Measurements from ENCODE around the gene METTL15. TPM values are rescaled to one million over a fixed set of nuclear protein-coding genes. Genes with fewer than 3 reads are reported as not detected.

The METTL15 gene
- total RNA-seq, 2 donors from 2014 or later: 17.1 to 20.4 TPM

DNA sequence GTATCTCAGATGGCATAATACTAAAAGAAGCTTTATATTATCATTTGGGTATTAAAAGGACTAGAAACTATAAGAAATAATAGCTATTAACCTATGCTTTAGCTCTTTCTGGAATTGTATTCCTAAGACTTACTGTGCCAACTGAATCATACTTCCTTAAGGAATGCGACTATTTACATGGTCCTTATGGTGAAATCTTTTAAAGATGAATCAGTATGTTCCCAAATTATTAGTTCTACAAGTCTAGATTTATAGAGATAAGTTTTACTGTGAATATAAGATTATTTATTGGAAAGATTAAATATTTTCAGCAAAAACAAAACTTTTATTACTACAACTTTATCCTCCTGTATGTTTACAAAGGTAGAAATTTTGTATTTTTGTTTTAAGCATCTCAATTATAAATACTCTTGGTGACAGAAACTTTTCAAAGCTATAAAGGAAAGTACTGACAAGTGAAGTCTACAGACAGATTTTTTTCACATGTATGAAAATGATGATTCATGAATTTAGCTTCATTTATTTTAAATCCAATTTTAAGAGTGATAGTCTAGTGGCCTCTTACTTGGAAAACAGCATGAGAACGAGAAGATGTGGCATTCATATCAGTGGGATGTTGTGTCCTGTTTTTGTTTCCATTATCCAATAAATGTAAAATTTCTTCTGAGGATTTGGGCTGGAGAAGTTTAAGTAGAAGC, 18.0 kb upstream of the METTL15 start:
- 100% methylated on average over 2 of the region's 2 CpGs; no CpG with 5 or more reads in 1 of the 2 experiments for WGBS, 2 experiments (ENCODE audit: insufficient coverage in 1 of 2, insufficient read length in 1 of 2)
- Mint-ChIP-seq H3K27me3 (ENCODE audit: insufficient read depth) (no peaks in the 10 kb centered on the region), H3K9me3 (no peaks in the 10 kb centered on the region), H3K4me3 (no peak overlapping the region), H3K36me3 (ENCODE audit: low read depth) (peaks cover 9% of the 10 kb centered on the region), H3K27ac (no peak overlapping the region), H3K4me1 (no peaks in the 10 kb centered on the region)
- Histone ChIP-seq H3K36me3 (ENCODE audit: control insufficient read depth, insufficient read depth, low read length) (peaks cover 39% of the 10 kb centered on the region), H3K9ac (ENCODE audit: extremely low read depth, low read length, poor library complexity, severe bottlenecking) (no peak overlapping the region), H3K4me3 (ENCODE audit: low read length) (no peak overlapping the region), H3K9me3 (ENCODE audit: control insufficient read depth, low read length) (no peaks in the 10 kb centered on the region), H3K4me1 (ENCODE audit: control insufficient read depth, insufficient read depth, low read length) (no peaks in the 10 kb centered on the region), H3K27ac (ENCODE audit: low read depth, low read length) (no peak overlapping the region), H3K27me3 (ENCODE audit: control insufficient read depth, insufficient read depth, low read length, poor library complexity, severe bottlenecking) (no peaks in the 10 kb centered on the region)
- no peak for TF ChIP-seq CTCF (conservative IDR thresholded peaks at IDR 0.05)
- DNase-seq: no peak

DNA sequence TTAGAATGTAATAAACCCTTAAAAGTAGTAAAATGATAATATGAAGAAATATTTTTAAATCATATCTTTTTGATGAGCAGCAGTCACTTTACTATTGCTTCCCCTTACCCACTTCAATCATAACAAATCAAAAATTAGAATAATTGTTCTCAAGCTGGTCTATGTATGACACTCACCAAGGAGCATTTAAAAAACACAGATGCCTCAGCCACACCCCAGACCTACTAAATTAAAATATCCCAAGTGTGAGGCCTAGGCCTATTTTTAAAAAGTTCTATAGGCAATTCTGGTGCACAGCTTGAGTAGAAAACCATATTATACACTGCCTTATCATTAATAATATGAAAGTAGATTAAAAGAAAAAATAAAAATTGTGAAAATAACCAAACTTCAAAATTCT, 15.4 kb upstream of the METTL15 start:
- no peaks in the 10 kb centered on the region for H3K4me1 Mint-ChIP-seq
- H3K9me3 Mint-ChIP-seq: no peaks in the 10 kb centered on the region
- no peak overlapping the region for H3K27ac ChIP-seq (ENCODE audit: low read depth, low read length)
- H3K9ac ChIP-seq (ENCODE audit: extremely low read depth, low read length, poor library complexity, severe bottlenecking): no peak overlapping the region
- H3K36me3 Mint-ChIP-seq (ENCODE audit: low read depth): peaks cover 5% of the 10 kb centered on the region
- H3K9me3 ChIP-seq (ENCODE audit: control insufficient read depth, low read length): no peaks in the 10 kb centered on the region
- H3K27me3 ChIP-seq (ENCODE audit: control insufficient read depth, insufficient read depth, low read length, poor library complexity, severe bottlenecking): no peaks in the 10 kb centered on the region
- no peaks in the 10 kb centered on the region for H3K27me3 Mint-ChIP-seq (ENCODE audit: insufficient read depth)
- peaks cover 37% of the 10 kb centered on the region for H3K36me3 ChIP-seq (ENCODE audit: control insufficient read depth, insufficient read depth, low read length)
- H3K4me1 ChIP-seq (ENCODE audit: control insufficient read depth, insufficient read depth, low read length): no peaks in the 10 kb centered on the region
- no peak overlapping the region for H3K4me3 Mint-ChIP-seq
- TF ChIP-seq CTCF (conservative IDR thresholded peaks at IDR 0.05): no peak
- no peak for DNase-seq
- no peak overlapping the region for H3K27ac Mint-ChIP-seq
- H3K4me3 ChIP-seq (ENCODE audit: low read length): no peak overlapping the region

- Mint-ChIP-seq H3K36me3 (ENCODE audit: low read depth) (peaks cover 3% of the 10 kb centered on the region), H3K4me1 (peaks cover 15% of the 10 kb centered on the region), H3K27ac (no peak overlapping the region), H3K9me3 (no peaks in the 10 kb centered on the region), H3K27me3 (ENCODE audit: insufficient read depth) (no peaks in the 10 kb centered on the region), H3K4me3 (no peak overlapping the region)
- no peaks in the 10 kb centered on the region for H3K4me1 ChIP-seq (ENCODE audit: control insufficient read depth, insufficient read depth, low read length)
- WGBS, 2 experiments (ENCODE audit: insufficient coverage in 1 of 2, insufficient read length in 1 of 2): 94 to 100% methylated on average over 1 of the region's 1 CpG
- no peaks in the 10 kb centered on the region for H3K9me3 ChIP-seq (ENCODE audit: control insufficient read depth, low read length)
- no peak overlapping the region for H3K9ac ChIP-seq (ENCODE audit: extremely low read depth, low read length, poor library complexity, severe bottlenecking)
- H3K36me3 ChIP-seq (ENCODE audit: control insufficient read depth, insufficient read depth, low read length): peaks cover 16% of the 10 kb centered on the region
- H3K27me3 ChIP-seq (ENCODE audit: control insufficient read depth, insufficient read depth, low read length, poor library complexity, severe bottlenecking): no peaks in the 10 kb centered on the region
- no peak overlapping the region for H3K4me3 ChIP-seq (ENCODE audit: low read length)
- no peak for TF ChIP-seq CTCF (conservative IDR thresholded peaks at IDR 0.05)
- no peak overlapping the region for H3K27ac ChIP-seq (ENCODE audit: low read depth, low read length)
- no peak for DNase-seq
Observed at GRCh38 chr11:28098257-28098656, 9.9 kb upstream of the METTL15 start.
